ENCODE data around the gene CNGA3.

Gene CNGA3

DNA sequence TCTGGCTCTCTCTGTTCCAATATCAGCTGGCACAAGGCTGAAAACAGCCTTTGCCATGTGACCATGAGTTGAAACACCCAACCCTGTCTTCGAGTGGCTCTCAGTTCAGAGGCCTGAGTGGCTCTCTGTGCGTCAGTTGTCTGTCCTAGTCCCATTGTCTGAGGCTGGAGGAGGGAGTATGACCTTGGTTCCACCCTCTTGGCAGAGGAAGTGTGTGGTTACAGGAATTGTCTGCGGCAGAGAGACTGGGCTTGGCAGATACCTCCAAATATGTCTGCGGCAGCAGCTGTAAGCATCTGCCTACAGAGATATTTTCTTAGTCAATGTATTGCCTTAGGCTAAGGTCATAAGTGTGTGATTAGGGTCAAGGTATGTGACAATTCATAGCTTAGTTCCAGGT lies 32.6 kb downstream of the CNGA3 start:
- peak; percentile 97 for DNase-seq

GRCh38 chr2:98379311-98380202 lies 33.3 kb downstream of the CNGA3 start:
- DNase-seq = peak; percentile 37

DNA sequence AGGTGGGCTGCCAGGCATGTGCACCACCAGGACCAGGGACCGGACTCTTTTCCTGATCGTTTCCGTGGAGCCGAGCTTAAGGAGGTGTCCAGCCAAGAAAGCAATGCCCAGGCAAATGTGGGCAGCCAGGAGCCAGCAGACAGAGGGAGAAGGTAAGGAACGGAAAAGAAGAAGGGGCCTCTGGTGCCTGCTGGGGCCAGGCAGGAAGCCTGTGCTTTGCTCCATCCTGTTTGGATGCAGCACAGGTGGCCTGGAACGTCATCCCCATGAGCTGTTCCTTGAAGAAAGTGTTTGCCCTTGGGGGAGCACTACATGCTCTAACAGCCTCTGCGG lies 33.9 kb downstream of the CNGA3 start:
- DNase-seq = no peak

DNA sequence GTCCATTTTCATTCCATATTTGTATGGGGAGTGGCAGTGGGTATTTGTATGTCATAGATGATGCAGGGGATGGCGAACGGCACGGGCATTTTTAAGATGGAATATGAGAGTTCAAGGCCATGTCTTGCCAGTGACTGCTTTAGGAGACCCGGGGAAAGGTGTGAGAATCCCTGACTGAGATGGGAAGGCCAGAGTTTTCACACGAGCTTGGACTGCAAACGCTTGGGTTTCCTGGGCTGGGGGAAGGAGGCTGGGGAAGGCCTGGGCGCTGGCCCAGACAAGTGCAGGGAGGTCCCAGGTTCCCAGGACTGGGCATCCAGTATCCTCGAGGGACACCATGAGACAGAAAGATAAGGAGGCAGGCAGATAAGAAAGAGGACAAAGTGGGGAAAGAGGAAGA lies 35.2 kb downstream of the CNGA3 start:
- no peak for DNase-seq

DNA sequence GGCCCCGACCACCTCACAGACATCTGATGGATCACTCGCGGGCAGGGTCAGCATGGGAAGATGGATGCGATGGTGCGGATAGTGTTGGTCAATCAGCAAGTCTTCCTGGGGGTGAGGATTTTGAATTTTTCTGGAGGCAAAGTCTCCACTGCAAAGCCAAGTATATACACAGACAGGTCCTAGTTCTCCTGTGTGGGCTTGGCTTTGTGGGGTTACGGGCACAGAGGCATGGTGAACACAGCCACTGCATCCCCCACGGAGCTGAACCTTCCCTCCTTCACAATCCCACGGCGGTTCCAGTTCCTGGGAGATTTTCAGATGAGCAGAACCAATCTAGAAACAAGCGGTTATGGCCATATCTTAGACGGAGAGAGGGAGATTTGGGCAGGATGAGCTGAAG lies 35.8 kb downstream of the CNGA3 start:
- DNase-seq = no peak

DNA sequence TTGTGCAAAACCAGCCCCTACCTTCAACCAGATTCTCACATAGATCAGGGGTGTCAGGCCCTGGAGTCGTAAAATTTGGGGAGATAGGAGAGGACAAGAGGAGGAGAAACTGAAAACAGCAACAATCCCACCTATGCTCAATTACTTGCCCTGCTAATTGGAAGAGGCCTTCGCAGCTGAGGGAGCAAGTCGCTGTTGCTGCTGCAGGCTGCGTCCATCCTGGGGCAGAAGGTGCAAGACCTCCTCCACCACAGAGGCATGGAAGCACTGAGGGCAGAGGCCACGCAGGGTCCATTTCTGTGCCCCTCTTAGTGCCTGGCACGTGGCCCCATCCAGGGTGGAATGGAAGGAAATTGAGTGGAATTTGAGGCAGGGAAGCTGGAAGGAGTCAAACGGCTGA lies 36.5 kb downstream of the CNGA3 start:
- DNase-seq = no peak

DNA sequence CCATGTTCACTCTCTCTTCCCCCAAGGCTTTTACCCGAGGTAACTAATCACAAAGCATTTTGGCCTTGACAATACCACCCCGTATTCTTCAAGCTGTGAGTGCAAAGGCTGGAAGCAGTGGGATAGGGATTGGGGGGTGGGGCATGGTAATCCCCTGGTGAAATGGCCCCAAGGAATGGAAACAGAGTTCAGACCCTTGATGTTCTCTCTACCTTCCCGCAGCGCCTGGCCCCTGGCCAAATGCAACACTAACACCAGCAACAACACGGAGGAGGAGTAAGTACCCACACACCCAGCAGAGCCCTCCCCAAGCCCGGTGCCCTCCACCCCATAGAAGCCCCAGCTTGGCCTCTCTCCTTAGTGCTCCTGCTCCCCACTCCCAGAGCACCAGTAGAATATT lies 36.9 kb downstream of the CNGA3 start:
- no peak for DNase-seq

- DNase-seq = peak; percentile 53
Measured at GRCh38 chr2:98385050-98385699, 38.9 kb downstream of the CNGA3 start.

DNA sequence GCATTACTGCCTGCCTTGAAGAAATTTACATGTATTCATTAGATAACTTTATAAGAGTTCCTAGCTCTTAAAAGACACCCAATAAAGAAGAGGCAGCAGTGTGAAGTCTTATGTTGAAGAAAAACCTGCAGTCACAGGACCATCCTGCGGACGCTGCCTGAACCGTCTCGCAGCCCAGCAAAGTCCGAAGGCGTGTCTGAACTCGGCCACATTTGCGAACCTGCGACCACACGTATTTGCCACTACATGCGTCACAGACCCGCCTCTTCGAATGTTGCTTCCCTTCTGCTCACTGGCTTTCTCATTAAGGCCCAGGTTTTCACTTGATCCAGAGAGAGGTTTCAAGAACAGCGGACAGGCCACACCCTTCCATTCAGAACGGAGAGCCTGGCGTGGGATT lies 41.2 kb downstream of the CNGA3 start:
- no peak for DNase-seq

DNA sequence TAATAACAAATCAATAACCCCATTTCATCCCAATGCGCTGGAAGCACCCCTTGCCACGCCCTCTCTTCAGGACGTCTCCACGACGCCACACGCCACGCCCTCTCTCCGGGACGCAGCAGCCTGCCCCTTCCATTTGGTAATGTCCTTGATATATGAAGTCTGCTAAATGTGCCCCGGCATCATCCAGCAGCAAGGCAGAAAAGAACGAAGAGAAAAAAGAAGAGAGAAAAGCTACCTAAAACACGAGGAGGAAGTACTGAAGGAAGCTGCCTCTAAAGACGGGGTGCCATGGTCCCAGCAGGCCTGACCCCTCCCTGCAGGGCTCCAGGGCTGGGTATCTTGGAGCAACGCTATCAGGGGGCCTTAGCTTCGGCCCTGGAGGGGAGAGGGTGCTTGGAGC lies 41.8 kb downstream of the CNGA3 start:
- no peak for DNase-seq

- DNase-seq = no peak
Measured at GRCh38 chr2:98388601-98389250, 42.5 kb downstream of the CNGA3 start.

DNA sequence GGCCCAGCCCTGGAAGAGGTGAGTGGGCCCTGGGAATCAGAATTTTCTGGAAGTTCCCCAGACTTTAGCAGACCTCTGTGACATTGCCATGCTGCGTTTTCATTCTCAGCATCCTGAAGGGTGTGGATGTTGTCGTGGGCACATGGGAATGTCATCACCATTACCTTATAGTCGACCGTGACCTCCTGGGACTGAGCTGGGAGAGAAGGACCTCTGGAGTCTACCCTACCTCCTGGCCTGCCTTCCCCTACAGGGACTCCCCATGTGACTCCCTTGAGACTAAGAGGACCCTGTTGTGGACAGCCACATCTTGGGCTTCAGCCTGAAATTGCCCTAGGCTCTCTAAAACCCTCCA lies 43.0 kb downstream of the CNGA3 start:
- no peak for DNase-seq

GRCh38 chr2:98390571-98391476 lies 44.6 kb downstream of the CNGA3 start:
- no peak for DNase-seq

- no peak for DNase-seq
Measured at GRCh38 chr2:98391581-98392270, 45.5 kb downstream of the CNGA3 start.

DNA sequence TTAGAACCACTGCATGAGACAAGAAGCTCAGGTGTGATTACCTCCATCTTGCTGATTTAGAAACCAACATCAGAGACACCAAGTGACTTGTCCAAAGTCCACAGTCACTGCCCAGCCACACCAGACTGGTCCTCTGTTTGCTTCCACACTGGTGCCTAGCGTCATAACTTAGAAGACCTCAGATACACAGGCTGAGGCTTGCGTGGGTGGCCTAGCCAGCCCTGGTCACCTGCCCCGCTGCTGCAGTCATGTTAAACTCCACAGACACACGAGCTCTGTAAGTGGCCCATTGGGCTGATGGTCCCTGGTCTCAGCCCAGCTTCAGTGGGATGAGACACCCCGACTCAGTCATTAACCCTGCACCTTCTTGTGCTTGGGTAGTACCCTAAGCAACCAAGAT lies 47.1 kb downstream of the CNGA3 start:
- no peak for DNase-seq

GRCh38 chr2:98394595-98395153 lies 48.4 kb downstream of the CNGA3 start:
- DNase-seq = no peak

DNA sequence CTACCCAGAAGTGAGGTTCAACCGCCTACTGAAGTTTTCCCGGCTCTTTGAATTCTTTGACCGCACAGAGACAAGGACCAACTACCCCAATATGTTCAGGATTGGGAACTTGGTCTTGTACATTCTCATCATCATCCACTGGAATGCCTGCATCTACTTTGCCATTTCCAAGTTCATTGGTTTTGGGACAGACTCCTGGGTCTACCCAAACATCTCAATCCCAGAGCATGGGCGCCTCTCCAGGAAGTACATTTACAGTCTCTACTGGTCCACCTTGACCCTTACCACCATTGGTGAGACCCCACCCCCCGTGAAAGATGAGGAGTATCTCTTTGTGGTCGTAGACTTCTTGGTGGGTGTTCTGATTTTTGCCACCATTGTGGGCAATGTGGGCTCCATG lies 49.7 kb downstream of the CNGA3 start:
- no peak for DNase-seq

DNA sequence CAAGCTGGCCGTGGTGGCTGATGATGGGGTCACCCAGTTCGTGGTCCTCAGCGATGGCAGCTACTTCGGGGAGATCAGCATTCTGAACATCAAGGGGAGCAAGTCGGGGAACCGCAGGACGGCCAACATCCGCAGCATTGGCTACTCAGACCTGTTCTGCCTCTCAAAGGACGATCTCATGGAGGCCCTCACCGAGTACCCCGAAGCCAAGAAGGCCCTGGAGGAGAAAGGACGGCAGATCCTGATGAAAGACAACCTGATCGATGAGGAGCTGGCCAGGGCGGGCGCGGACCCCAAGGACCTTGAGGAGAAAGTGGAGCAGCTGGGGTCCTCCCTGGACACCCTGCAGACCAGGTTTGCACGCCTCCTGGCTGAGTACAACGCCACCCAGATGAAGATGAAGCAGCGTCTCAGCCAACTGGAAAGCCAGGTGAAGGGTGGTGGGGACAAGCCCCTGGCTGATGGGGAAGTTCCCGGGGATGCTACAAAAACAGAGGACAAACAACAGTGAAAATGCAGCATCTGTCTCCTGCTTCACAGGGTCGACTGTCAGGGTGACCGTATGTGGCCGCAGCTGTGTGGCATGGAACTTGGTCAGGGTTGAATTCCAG lies 50.6 kb downstream of the CNGA3 start:
- DNase-seq = no peak

DNA sequence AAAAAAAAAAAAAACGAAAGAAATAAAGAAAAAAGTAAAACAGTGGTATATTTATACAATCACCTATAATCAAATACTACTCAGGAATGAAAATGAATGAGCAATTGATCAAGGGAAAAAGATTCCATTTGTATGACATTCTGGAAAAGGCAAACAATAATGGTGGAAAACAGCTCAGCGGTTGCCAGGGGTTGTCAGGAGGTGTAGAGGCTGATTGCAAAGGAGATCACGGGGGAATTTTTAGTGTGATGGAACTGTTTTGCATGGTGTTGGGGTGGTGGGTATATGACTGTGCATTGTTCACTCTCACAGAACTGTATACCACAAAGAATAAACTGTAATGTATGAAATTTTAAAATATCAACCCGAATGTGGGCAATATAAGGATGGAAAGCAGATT lies 52.9 kb downstream of the CNGA3 start:
- DNase-seq = no peak

DNA sequence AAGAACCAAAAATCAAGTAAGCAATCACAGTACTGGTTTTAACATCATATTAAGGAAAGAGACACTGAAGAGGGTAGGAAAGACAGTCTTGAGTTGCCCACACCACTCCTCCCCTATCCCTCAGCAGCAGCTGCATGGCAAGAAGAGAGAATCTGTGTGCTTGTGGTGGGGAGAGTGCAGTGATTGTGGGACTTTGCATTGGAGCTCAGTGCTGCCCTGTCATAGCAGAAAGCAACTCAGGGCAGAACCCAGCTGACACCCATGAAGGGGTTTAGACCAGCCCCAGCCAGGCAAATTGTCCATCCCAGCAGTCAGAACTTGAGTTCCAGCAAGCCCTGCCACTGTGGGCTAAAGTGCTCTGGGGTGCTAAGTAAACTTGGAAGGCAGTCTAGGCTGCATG lies 57.6 kb downstream of the CNGA3 start:
- DNase-seq = no peak

- no peak for DNase-seq
Measured at GRCh38 chr2:98404556-98405250, 58.4 kb downstream of the CNGA3 start.

Data from NCI-H2029 treated with DMSO at 0.1 percent for 48 hours (cell line).